KMS-11 (cell line): ENCODE measurements around the gene LBH.

ENCODE experiments used
- H2AFZ ChIP-seq: fragments of 200-600 bp; sonication (generic); 2 replicates; pipeline ENCODE4 v1.6.1; 2016; ENCODE audit warnings: antibody characterized with exemption, mixed run types, low read depth
- H3K27ac ChIP-seq: fragments of 200-600 bp; sonication (generic); 2 replicates; pipeline ENCODE4 v1.6.1; 2016; ENCODE audit warnings: mild to moderate bottlenecking, mixed run types
- H3K27me3 ChIP-seq: fragments of 200-600 bp; sonication (generic); 2 replicates; pipeline ENCODE4 v1.6.1; 2017; ENCODE audit warnings: mild to moderate bottlenecking, low read depth, mixed run types, moderate library complexity; ENCODE audit not compliant: insufficient read depth
- H3K36me3 ChIP-seq: fragments of 200-600 bp; sonication (generic); 2 replicates; pipeline ENCODE4 v1.6.1; 2017; ENCODE audit warnings: mild to moderate bottlenecking, mixed run types; ENCODE audit not compliant: insufficient read depth
- H3K4me1 ChIP-seq: fragments of 200-600 bp; sonication (generic); 2 replicates; pipeline ENCODE4 v1.6.1; 2016; ENCODE audit warnings: mild to moderate bottlenecking, low read depth, mixed run types; ENCODE audit not compliant: poor library complexity, severe bottlenecking
- H3K4me2 ChIP-seq: fragments of 200-600 bp; sonication (generic); 2 replicates; pipeline ENCODE4 v1.7.0; 2016; ENCODE audit warnings: mild to moderate bottlenecking, mixed run types
- H3K4me3 ChIP-seq: fragments of 200-600 bp; sonication (generic); IDR thresholded peaks from 2 replicates; pipeline ENCODE4 v1.6.1; 2017; ENCODE audit warnings: low read depth, low read length, mixed read lengths; ENCODE audit not compliant: insufficient read depth
- H3K79me2 ChIP-seq: fragments of 200-600 bp; sonication (generic); 2 replicates; pipeline ENCODE4 v1.6.1; 2016; ENCODE audit warnings: low read depth, mixed run types; ENCODE audit not compliant: insufficient read depth
- H3K9ac ChIP-seq: fragments of 200-600 bp; sonication (generic); 2 replicates; pipeline ENCODE4 v1.6.1; 2016; ENCODE audit warnings: mild to moderate bottlenecking, mixed run types
- H4K20me1 ChIP-seq: fragments of 200-600 bp; sonication (generic); 2 replicates; pipeline ENCODE4 v1.6.1; 2016; ENCODE audit warnings: mild to moderate bottlenecking, mixed run types; ENCODE audit not compliant: insufficient read depth
- CTCF ChIP-seq: fragments of 200-600 bp; sonication (generic); conservative IDR thresholded peaks from 2 replicates; pipeline ENCODE4 v1.6.1; 2017; ENCODE audit warnings: low read depth, mild to moderate bottlenecking, antibody characterized with exemption, low read length, moderate library complexity, mixed read lengths

The LBH gene

GRCh38 chr2:30261695-30262211, 30.4 kb downstream of the LBH start:
- no peaks in the 10 kb centered on the region for H3K27me3 ChIP-seq
- peaks cover 49% of the 10 kb centered on the region for H3K4me1 ChIP-seq
- no peak for TF ChIP-seq CTCF
- no peaks in the 10 kb centered on the region for H3K36me3 ChIP-seq
- H3K4me3 ChIP-seq, result no peak overlapping the region
- H3K27ac ChIP-seq, result no peak overlapping the region
- no peaks in the 10 kb centered on the region for H3K79me2 ChIP-seq
- H4K20me1 ChIP-seq, result no peaks in the 10 kb centered on the region
- H2AFZ ChIP-seq, result no peak overlapping the region
- H3K4me2 ChIP-seq, result no peak overlapping the region
- H3K9ac ChIP-seq, result no peak overlapping the region

GRCh38 chr2:30262716-30263309, 31.5 kb downstream of the LBH start:
- Histone ChIP-seq H3K9ac (no peak overlapping the region), H3K4me1 (peaks cover 48% of the 10 kb centered on the region), H3K27ac (no peak overlapping the region; the same call in 1 of the 2 replicates), H3K27me3 (no peaks in the 10 kb centered on the region), H2AFZ (no peak overlapping the region), H3K4me2 (no peak overlapping the region), H4K20me1 (no peaks in the 10 kb centered on the region), H3K79me2 (no peaks in the 10 kb centered on the region), H3K4me3 (no peak overlapping the region), H3K36me3 (no peaks in the 10 kb centered on the region)
- no peak for TF ChIP-seq CTCF

- Histone ChIP-seq H4K20me1 (no peaks in the 10 kb centered on the region), H3K27ac (no peak overlapping the region)
These were observed 32.9 kb downstream of the LBH start for GRCh38 chr2:30264274-30264673.

GRCh38 chr2:30265052-30266015, 34.0 kb downstream of the LBH start:
- Histone ChIP-seq H3K4me3 (no peak overlapping the region), H3K27ac (no peak overlapping the region), H3K4me2 (no peak overlapping the region), H3K79me2 (no peaks in the 10 kb centered on the region), H3K4me1 (peaks cover 54% of the 10 kb centered on the region), H3K9ac (no peak overlapping the region), H2AFZ (no peak overlapping the region), H3K36me3 (no peaks in the 10 kb centered on the region), H3K27me3 (no peaks in the 10 kb centered on the region), H4K20me1 (no peaks in the 10 kb centered on the region)
- no peak for TF ChIP-seq CTCF

More at GRCh38 chr2:30264274-30264673, 32.9 kb downstream of the LBH start:
- Histone ChIP-seq H2AFZ (no peak overlapping the region), H3K27me3 (no peaks in the 10 kb centered on the region), H3K79me2 (no peaks in the 10 kb centered on the region), H3K36me3 (no peaks in the 10 kb centered on the region), H3K9ac (no peak overlapping the region), H3K4me2 (no peak overlapping the region), H3K4me3 (no peak overlapping the region), H3K4me1 (peaks cover 54% of the 10 kb centered on the region)
- no peak for TF ChIP-seq CTCF
